ENCODE measurements around the gene GDF11.

Gene GDF11

DNA sequence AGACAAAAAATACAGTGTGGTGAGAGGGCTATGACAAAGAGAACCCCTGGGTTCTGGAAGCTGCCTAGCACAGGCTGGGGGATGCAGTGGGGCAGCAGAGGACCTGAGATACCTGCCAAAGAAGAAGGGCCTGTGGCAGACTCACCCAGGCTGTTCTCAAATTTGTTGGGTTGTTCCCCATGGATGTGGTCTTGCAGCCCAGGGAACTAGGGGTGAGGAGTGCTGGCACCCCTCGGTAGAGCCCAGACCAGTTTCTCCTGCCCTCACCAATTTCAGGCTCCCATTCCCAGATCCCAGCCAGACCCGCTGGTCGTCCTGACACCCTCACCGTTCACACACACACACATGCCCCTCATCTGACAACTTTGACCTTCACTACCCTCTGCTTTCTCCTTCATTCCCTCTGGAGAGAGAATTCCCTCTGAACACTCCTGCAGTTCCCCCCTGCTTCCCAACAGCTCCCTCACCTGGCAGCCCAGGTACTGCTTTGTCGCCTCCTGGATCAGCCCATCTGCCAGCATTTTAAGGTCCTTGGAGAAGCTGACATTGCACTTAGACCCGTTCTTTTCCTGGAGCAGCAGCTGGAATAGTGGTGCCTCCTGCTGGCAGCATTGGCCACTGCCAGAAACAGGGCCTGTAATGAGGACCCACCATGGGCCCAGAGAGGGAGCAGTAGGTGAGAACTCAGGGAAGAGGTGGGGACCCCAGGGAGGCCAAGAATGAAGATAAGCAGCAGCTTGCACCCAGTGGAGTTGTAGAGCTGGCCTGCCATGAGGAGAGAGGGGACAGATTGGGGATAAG, 5.9 kb upstream of the GDF11 start:
- H3K4me3 ChIP-seq (ENCODE audit: low read length in 2 of 2): peak overlapping the region in 1 of 2 donors; percentile 44
- WGBS, 2 donors (ENCODE audit: extremely low coverage in 2 of 2, insufficient read length in 2 of 2, insufficient replicate concordance in 1 of 2): no CpG with 5 or more reads among the region's 6 CpGs

DNA sequence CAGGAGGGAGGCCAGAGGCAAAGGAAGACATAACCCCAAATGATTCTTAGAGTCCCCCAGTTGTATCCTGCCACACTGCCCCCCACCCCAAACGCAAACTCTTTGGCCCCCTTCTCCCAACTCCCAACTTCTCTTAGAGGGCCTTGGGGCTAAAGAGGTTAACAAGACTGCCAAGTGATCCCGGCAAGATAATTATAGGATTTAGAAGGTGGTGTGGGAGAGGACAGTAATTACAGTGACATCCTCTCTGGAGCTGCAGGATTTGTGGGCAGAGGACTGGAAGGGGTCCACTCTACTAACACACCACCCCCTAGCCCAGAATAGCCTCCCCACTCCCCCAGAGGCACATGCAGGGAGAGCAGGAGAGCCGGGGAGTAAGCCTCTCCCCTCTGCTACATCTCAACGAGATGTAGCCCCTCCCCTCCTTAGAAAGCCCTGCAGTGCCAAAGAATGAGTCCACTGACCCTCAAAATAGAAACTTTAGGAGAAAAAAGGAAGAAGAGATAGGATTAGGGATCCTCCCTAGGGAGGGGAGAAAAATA, 5.3 kb upstream of the GDF11 start:
- peak overlapping the region; percentile 90 for H3K27ac ChIP-seq (replicated peaks; ENCODE audit: low read length)
- no peak overlapping the region for H3K4ac ChIP-seq (ENCODE audit: low read length)
- H4K91ac ChIP-seq (ENCODE audit: low read depth, low read length, poor library complexity): no peak overlapping the region
- no peak overlapping the region for H2BK120ac ChIP-seq (ENCODE audit: low read depth, low read length)
- peak overlapping the region; percentile 84 for H2AFZ ChIP-seq (ENCODE audit: low read length)
- H3K36me3 ChIP-seq (replicated peaks in 1 of 2; ENCODE audit: control insufficient read depth in 2 of 2, insufficient read depth in 2 of 2, low read length in 2 of 2): no peaks in the 10 kb centered on the region
- peak overlapping the region; percentile 56 for H3K9ac ChIP-seq (ENCODE audit: low read depth, low read length, poor library complexity)
- no peaks in the 10 kb centered on the region for H3K9me3 ChIP-seq (replicated peaks in 1 of 2; ENCODE audit: control insufficient read depth in 2 of 2, insufficient read depth in 1 of 2, low read depth in 1 of 2, low read length in 2 of 2)
- H3K4me2 ChIP-seq (ENCODE audit: insufficient read depth, low read length, poor library complexity, severe bottlenecking): peak overlapping the region; percentile 59
- no peak for DNase-seq (ENCODE audit: low spot score)
- H3K18ac ChIP-seq (ENCODE audit: low read length): peak overlapping the region; percentile 72
- no CpG with 5 or more reads among the region's 4 CpGs for WGBS, 2 donors (ENCODE audit: extremely low coverage in 2 of 2, insufficient read length in 2 of 2, insufficient replicate concordance in 1 of 2)
- H3K14ac ChIP-seq (ENCODE audit: low read length): no peak overlapping the region
- no peaks in the 10 kb centered on the region for H3K27me3 ChIP-seq (ENCODE audit: control insufficient read depth in 3 of 3, insufficient read depth in 3 of 3, low read depth in 1 of 3, low read length in 3 of 3)
- H3K4me1 ChIP-seq (ENCODE audit: control insufficient read depth in 2 of 2, insufficient read depth in 1 of 2, low read depth in 1 of 2, low read length in 2 of 2): peaks cover 12 to 16% of the 10 kb centered on the region in 2 donors
- H3K79me1 ChIP-seq (ENCODE audit: low read depth, low read length): no peaks in the 10 kb centered on the region
- H2BK5ac ChIP-seq (ENCODE audit: low read length): no peak overlapping the region
- peak overlapping the region; percentile 62 for H2BK15ac ChIP-seq (ENCODE audit: low read length)
- no peak overlapping the region for H2AK5ac ChIP-seq (ENCODE audit: low read depth, low read length)
- H4K8ac ChIP-seq (ENCODE audit: low read depth, low read length): no peak overlapping the region
- no peak overlapping the region for H3K23ac ChIP-seq (ENCODE audit: low read depth, low read length, poor library complexity)
- H3K4me3 ChIP-seq (ENCODE audit: low read length in 2 of 2): peak overlapping the region; percentile 44 to 78
- H2BK12ac ChIP-seq (ENCODE audit: low read length): no peak overlapping the region

More for the DNA sequence above, 5.9 kb upstream of the GDF11 start:
- peak overlapping the region; percentile 84 for H2AFZ ChIP-seq (ENCODE audit: low read length)
- peak overlapping the region; percentile 62 for H2BK15ac ChIP-seq (ENCODE audit: low read length)
- H3K4ac ChIP-seq (ENCODE audit: low read length): no peak overlapping the region
- H3K27me3 ChIP-seq (ENCODE audit: control insufficient read depth in 3 of 3, insufficient read depth in 3 of 3, low read depth in 1 of 3, low read length in 3 of 3): no peaks in the 10 kb centered on the region
- H4K8ac ChIP-seq (ENCODE audit: low read depth, low read length): no peak overlapping the region
- peak overlapping the region; percentile 5 for H2AK5ac ChIP-seq (ENCODE audit: low read depth, low read length)
- no peak overlapping the region for H3K14ac ChIP-seq (ENCODE audit: low read length)
- peaks cover 4% of the 10 kb centered on the region for H3K79me1 ChIP-seq (ENCODE audit: low read depth, low read length)
- DNase-seq (ENCODE audit: low spot score): no peak
- peak overlapping the region; percentile 12 for H3K9ac ChIP-seq (ENCODE audit: low read depth, low read length, poor library complexity)
- H2BK12ac ChIP-seq (ENCODE audit: low read length): no peak overlapping the region
- H3K23ac ChIP-seq (ENCODE audit: low read depth, low read length, poor library complexity): no peak overlapping the region
- no peaks in the 10 kb centered on the region for H3K9me3 ChIP-seq (replicated peaks in 1 of 2; ENCODE audit: control insufficient read depth in 2 of 2, insufficient read depth in 1 of 2, low read depth in 1 of 2, low read length in 2 of 2)
- H3K4me1 ChIP-seq (ENCODE audit: control insufficient read depth in 2 of 2, insufficient read depth in 1 of 2, low read depth in 1 of 2, low read length in 2 of 2): peaks cover 9 to 11% of the 10 kb centered on the region in 2 donors
- no peaks in the 10 kb centered on the region for H3K36me3 ChIP-seq (replicated peaks in 1 of 2; ENCODE audit: control insufficient read depth in 2 of 2, insufficient read depth in 2 of 2, low read length in 2 of 2)
- H2BK120ac ChIP-seq (ENCODE audit: low read depth, low read length): no peak overlapping the region
- H2BK5ac ChIP-seq (ENCODE audit: low read length): no peak overlapping the region
- no peak overlapping the region for H4K91ac ChIP-seq (ENCODE audit: low read depth, low read length, poor library complexity)
- peak overlapping the region; percentile 59 for H3K4me2 ChIP-seq (ENCODE audit: insufficient read depth, low read length, poor library complexity, severe bottlenecking)
- peak overlapping the region; percentile 90 for H3K27ac ChIP-seq (replicated peaks; ENCODE audit: low read length)
- peak overlapping the region; percentile 72 for H3K18ac ChIP-seq (ENCODE audit: low read length)

GRCh38 chr12:55738123-55739024, 4.5 kb upstream of the GDF11 start:
- peak; percentile 88 for DNase-seq (ENCODE audit: low spot score)
- H3K27ac ChIP-seq (replicated peaks; ENCODE audit: low read length): peak overlapping the region; percentile 90
- H2BK15ac ChIP-seq (ENCODE audit: low read length): peak overlapping the region; percentile 62
- H2AK5ac ChIP-seq (ENCODE audit: low read depth, low read length): no peak overlapping the region
- H3K9me3 ChIP-seq (replicated peaks in 1 of 2; ENCODE audit: control insufficient read depth in 2 of 2, insufficient read depth in 1 of 2, low read depth in 1 of 2, low read length in 2 of 2): no peaks in the 10 kb centered on the region
- no peak overlapping the region for H3K23ac ChIP-seq (ENCODE audit: low read depth, low read length, poor library complexity)
- H3K4me1 ChIP-seq (ENCODE audit: control insufficient read depth in 2 of 2, insufficient read depth in 1 of 2, low read depth in 1 of 2, low read length in 2 of 2): peaks cover 12 to 16% of the 10 kb centered on the region in 2 donors
- no peak overlapping the region for H2BK120ac ChIP-seq (ENCODE audit: low read depth, low read length)
- peak overlapping the region; percentile 56 for H3K9ac ChIP-seq (ENCODE audit: low read depth, low read length, poor library complexity)
- peak overlapping the region; percentile 60 for H3K18ac ChIP-seq (ENCODE audit: low read length)
- no peak overlapping the region for H3K14ac ChIP-seq (ENCODE audit: low read length)
- peak overlapping the region; percentile 44 to 78 for H3K4me3 ChIP-seq (ENCODE audit: low read length in 2 of 2)
- H4K91ac ChIP-seq (ENCODE audit: low read depth, low read length, poor library complexity): no peak overlapping the region
- no peaks in the 10 kb centered on the region for H3K27me3 ChIP-seq (ENCODE audit: control insufficient read depth in 3 of 3, insufficient read depth in 3 of 3, low read depth in 1 of 3, low read length in 3 of 3)
- H3K79me1 ChIP-seq (ENCODE audit: low read depth, low read length): no peaks in the 10 kb centered on the region
- H3K36me3 ChIP-seq (replicated peaks in 1 of 2; ENCODE audit: control insufficient read depth in 2 of 2, insufficient read depth in 2 of 2, low read length in 2 of 2): no peaks in the 10 kb centered on the region
- H3K4ac ChIP-seq (ENCODE audit: low read length): no peak overlapping the region
- peak overlapping the region; percentile 59 for H3K4me2 ChIP-seq (ENCODE audit: insufficient read depth, low read length, poor library complexity, severe bottlenecking)
- H2BK5ac ChIP-seq (ENCODE audit: low read length): no peak overlapping the region
- H2AFZ ChIP-seq (ENCODE audit: low read length): peak overlapping the region; percentile 84
- WGBS, 2 donors (ENCODE audit: extremely low coverage in 2 of 2, insufficient read length in 2 of 2, insufficient replicate concordance in 1 of 2): no CpG with 5 or more reads among the region's 14 CpGs
- H4K8ac ChIP-seq (ENCODE audit: low read depth, low read length): no peak overlapping the region
- H2BK12ac ChIP-seq (ENCODE audit: low read length): no peak overlapping the region

Measured in neuronal stem cell (in vitro differentiated cells).